ENCODE results near the gene RALGAPA2.

DNA sequence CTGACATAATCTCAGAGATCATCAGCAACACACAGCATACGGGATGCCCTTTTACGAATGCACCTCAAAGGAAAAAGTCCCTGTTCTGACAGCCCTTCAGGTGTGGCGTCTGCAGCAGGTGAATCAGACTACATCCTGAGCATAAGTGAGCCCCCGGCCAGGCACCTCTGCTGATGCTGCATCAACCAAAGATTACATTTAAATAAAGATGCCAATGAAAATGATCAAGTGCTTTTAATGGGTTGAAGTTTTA, 285.9 kb downstream of the RALGAPA2 start:
- TF ChIP-seq, protein P1, sequence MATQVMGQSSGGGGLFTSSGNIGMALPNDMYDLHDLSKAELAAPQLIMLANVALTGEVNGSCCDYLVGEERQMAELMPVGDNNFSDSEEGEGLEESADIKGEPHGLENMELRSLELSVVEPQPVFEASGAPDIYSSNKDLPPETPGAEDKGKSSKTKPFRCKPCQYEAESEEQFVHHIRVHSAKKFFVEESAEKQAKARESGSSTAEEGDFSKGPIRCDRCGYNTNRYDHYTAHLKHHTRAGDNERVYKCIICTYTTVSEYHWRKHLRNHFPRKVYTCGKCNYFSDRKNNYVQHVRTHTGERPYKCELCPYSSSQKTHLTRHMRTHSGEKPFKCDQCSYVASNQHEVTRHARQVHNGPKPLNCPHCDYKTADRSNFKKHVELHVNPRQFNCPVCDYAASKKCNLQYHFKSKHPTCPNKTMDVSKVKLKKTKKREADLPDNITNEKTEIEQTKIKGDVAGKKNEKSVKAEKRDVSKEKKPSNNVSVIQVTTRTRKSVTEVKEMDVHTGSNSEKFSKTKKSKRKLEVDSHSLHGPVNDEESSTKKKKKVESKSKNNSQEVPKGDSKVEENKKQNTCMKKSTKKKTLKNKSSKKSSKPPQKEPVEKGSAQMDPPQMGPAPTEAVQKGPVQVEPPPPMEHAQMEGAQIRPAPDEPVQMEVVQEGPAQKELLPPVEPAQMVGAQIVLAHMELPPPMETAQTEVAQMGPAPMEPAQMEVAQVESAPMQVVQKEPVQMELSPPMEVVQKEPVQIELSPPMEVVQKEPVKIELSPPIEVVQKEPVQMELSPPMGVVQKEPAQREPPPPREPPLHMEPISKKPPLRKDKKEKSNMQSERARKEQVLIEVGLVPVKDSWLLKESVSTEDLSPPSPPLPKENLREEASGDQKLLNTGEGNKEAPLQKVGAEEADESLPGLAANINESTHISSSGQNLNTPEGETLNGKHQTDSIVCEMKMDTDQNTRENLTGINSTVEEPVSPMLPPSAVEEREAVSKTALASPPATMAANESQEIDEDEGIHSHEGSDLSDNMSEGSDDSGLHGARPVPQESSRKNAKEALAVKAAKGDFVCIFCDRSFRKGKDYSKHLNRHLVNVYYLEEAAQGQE (IDR thresholded peaks at IDR 0.05; ENCODE audit: low read depth, low read length), result no peak
- TF ChIP-seq SMC3 (IDR thresholded peaks at IDR 0.05; ENCODE audit: low read depth, low read length) (no peak), CHD2 (IDR thresholded peaks at IDR 0.05; ENCODE audit: low read length, partially characterized antibody) (no peak), TAF1 (IDR thresholded peaks at IDR 0.05; ENCODE audit: borderline replicate concordance, low read depth, low read length) (no peak), RXRA (IDR thresholded peaks at IDR 0.05; ENCODE audit: borderline replicate concordance, low read depth) (no peak)
- TF ChIP-seq, protein P2, sequence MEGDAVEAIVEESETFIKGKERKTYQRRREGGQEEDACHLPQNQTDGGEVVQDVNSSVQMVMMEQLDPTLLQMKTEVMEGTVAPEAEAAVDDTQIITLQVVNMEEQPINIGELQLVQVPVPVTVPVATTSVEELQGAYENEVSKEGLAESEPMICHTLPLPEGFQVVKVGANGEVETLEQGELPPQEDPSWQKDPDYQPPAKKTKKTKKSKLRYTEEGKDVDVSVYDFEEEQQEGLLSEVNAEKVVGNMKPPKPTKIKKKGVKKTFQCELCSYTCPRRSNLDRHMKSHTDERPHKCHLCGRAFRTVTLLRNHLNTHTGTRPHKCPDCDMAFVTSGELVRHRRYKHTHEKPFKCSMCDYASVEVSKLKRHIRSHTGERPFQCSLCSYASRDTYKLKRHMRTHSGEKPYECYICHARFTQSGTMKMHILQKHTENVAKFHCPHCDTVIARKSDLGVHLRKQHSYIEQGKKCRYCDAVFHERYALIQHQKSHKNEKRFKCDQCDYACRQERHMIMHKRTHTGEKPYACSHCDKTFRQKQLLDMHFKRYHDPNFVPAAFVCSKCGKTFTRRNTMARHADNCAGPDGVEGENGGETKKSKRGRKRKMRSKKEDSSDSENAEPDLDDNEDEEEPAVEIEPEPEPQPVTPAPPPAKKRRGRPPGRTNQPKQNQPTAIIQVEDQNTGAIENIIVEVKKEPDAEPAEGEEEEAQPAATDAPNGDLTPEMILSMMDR (IDR thresholded peaks at IDR 0.05), result no peak
